ENCODE measurements around the gene ATXN7L2. TPM values are rescaled to one million over a fixed set of nuclear protein-coding genes. Genes with fewer than 3 reads are reported as not detected.

ATXN7L2 gene
- polyA plus RNA-seq, 3 donors from 2014 or later = 0.94 to 8.9 (median 4.1) TPM

DNA sequence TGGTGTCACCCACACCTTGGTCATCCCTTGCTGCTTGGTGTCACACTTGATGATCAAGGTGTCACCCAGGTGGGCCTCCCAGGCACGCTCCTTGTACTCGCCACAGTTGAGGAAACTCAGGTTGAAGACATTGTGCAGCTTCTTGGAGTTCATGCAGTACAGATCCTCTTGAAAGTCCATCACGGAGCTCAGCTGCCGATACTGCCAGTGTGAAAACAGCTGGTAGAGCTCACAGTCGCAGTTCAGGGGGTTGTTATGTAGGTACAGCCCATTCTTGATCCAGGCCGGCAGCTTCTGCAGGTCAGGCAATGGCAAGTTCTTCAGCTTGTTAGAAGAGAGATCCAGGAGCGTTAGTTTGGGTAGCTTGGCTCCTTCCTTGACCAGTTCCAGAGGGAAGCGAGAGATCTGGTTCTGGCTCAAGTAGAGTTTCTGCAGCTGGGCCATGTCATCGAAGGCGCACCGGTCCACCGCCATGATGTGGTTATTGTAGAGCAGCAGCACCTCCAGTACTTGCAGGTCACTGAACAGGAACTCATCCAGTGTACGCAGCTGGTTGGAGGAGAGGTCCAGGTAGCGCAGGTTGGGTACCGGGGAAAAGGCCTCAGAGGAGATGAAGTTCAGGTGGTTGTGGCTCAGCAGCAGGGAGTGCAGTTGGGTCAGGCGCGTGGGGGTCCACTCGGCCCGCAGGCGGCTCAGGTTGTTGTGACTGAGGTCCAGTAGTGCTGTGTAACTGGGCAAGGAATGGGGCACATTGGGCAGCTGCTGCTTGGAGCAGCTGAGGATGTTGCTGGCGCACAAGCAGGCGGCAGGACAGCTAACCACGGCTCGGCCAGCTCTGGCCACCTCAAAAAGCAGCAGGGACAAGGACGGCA is 24.5 kb downstream of the ATXN7L2 start:
- peaks cover 0 to 5% (median 0%) of the 10 kb centered on the region in 3 donors for H3K36me3 Mint-ChIP-seq
- no peak for DNase-seq
- H3K27ac Mint-ChIP-seq = peak overlapping the region in 5 of 6 donors; percentile 40 to 62 (median 48)
- H3K4me1 Mint-ChIP-seq = peaks cover 49 to 59% of the 10 kb centered on the region in 2 donors
- no peaks in the 10 kb centered on the region for H3K9me3 Mint-ChIP-seq
- peak overlapping the region; percentile 82 to 92 (median 86) for H3K4me3 Mint-ChIP-seq
- H3K27me3 Mint-ChIP-seq (ENCODE audit: low read depth in 3 of 3) = peaks cover 0 to 9% (median 6%) of the 10 kb centered on the region in 3 donors

DNA sequence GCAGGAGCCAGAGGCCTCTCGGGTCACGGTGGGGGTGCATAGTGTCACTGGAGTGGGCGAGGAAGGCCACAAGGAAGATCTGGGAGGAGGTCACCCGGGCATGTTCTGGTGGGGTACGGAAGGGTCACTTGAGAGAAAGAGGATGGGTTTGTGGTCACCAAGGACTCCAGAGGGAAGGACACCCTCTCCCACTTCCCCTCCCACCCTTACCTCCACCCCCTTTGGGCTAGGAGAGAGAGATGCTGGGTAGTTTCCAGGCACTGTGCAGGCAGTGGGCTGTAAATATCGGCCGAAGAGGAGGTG is 25.1 kb downstream of the ATXN7L2 start:
- DNase-seq = no peak
- Mint-ChIP-seq H3K27ac (peak overlapping the region in 4 of 6 donors; percentile 40 to 62 (median 48)), H3K9me3 (no peaks in the 10 kb centered on the region), H3K27me3 (ENCODE audit: low read depth in 3 of 3) (peaks cover 0 to 9% (median 6%) of the 10 kb centered on the region in 3 donors), H3K4me1 (peaks cover 46 to 55% of the 10 kb centered on the region in 2 donors), H3K36me3 (peaks cover 0 to 5% (median 0%) of the 10 kb centered on the region in 3 donors), H3K4me3 (peak overlapping the region; percentile 82 to 92 (median 86))

DNA sequence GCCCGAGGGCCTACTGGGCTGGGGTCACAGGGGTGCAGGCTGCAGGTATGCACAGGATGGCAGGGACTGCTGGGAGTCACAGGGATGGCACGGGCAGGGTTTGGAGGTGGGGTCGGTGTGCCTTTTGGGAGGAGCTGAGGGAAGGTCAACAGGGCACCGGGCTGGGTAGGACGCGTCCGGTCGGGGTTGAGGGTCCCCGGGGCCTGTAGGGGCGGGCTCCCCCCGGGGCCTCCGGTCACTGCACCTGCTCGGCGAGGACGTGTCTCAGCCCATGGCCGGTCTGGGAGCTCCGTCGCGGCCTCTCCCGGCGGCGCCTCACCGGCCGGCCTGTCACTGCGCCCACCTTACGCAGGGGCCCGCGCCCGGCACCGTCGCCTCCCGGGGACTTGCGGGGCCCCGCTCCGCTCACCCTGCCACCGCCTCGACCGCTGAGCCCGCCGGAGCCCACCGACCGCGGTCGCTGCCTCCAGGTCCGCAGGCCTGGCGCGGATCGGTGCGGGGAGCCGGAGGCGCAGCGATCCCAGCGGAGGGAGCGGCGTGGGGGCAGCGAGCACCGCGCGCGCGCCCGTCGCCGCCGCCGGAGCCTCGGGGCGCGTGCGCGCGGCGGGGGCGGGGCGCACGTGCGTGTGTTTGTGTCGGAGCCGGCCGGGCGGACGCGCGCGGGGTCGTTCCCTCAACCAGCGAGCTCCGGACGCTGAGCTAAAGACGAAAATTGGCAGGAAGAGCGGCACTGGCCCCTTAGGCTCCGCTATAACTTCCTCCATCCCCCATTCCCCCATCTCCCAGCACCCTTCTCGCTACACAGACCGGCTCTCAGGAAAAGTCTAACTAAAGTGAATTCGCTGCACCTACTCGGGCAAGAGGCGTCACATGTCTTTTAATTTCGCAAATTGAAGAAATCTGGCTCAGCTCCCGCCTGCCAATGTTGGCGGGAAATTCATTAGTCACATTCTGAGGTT is 25.8 kb downstream of the ATXN7L2 start, which contains the start of gene AMIGO1:
Gene AMIGO1, minus strand, starts transcription at position 552 of the 959 bp plus-strand sequence. CDS start 815 bp downstream, outside the sequence.
- no peaks in the 10 kb centered on the region for H3K9me3 Mint-ChIP-seq
- peak within 1 kb of the TSS in 5 of 6 donors; percentile 40 to 93 (median 79) for H3K27ac Mint-ChIP-seq
- peaks cover 0 to 9% (median 6%) of the 10 kb centered on the region in 3 donors for H3K27me3 Mint-ChIP-seq (ENCODE audit: low read depth in 3 of 3)
- H3K36me3 Mint-ChIP-seq = peaks cover 0 to 5% (median 0%) of the 10 kb centered on the region in 3 donors
- peak within 1 kb of the TSS; percentile 90 to 95 (median 95) for H3K4me3 Mint-ChIP-seq
- peaks cover 41 to 49% of the 10 kb centered on the region in 2 donors for H3K4me1 Mint-ChIP-seq
- DNase-seq = peak; percentile 65 to 69 (median 69)

DNA sequence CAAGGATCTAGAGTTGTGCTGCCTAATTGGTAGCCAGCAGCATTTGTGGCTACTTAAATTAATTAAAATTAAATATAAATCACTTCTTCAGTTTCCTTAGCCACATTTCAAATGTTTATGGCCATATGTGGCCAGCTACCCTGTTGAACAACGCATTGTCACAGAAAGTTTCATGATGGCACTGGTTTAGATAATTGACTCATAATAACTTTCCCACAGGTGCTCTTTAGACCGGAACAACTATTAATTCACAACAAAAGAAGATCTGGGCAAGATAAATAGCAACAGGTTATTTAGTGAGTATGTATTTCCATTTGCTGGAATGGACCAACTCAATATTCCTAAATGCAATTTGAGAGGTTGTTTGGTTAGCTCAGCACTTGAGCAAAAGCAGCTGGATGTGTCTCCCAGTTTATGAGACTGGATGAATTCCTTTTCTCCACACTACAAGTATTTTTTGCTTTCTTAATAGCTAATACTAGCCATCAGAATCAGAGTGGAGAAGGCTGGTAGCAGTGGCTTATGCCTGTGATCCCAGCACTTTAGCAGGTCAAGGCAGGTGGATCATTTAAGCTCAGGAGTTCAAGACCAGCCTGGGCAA is 29.5 kb downstream of the ATXN7L2 start:
- H3K36me3 Mint-ChIP-seq = no peaks in the 10 kb centered on the region
- no peak overlapping the region for H3K4me3 Mint-ChIP-seq
- no peak overlapping the region for H3K27ac Mint-ChIP-seq
- H3K27me3 Mint-ChIP-seq (ENCODE audit: low read depth in 3 of 3) = peaks cover 1 to 10% (median 6%) of the 10 kb centered on the region in 3 donors
- no peak for DNase-seq
- H3K9me3 Mint-ChIP-seq = no peaks in the 10 kb centered on the region
- H3K4me1 Mint-ChIP-seq = peaks cover 18 to 21% of the 10 kb centered on the region in 2 donors

DNA sequence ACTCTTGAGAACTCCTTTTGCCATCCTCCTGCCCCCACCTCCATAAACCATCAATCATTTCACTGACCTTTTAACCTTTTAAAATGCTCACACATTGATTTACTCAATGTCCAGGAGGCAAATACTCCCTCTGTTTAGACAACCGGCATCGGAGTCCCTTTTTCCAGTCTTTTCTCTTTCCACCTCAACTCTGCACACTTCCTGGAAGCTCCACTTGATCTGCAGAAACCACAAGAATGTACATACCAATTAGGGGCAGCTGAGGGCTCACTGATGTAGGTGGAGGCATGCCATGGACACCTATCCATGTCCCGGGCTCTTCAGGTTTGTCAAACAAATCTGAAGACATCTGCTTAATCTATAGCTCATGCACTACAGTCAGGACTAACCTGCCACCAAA is 31.1 kb downstream of the ATXN7L2 start:
- Mint-ChIP-seq H3K36me3 (no peaks in the 10 kb centered on the region), H3K9me3 (no peaks in the 10 kb centered on the region), H3K27ac (no peak overlapping the region), H3K4me1 (peaks cover 7 to 8% of the 10 kb centered on the region in 2 donors), H3K27me3 (ENCODE audit: low read depth in 3 of 3) (peaks cover 1 to 7% (median 3%) of the 10 kb centered on the region in 3 donors), H3K4me3 (no peak overlapping the region)
- no peak for DNase-seq

DNA sequence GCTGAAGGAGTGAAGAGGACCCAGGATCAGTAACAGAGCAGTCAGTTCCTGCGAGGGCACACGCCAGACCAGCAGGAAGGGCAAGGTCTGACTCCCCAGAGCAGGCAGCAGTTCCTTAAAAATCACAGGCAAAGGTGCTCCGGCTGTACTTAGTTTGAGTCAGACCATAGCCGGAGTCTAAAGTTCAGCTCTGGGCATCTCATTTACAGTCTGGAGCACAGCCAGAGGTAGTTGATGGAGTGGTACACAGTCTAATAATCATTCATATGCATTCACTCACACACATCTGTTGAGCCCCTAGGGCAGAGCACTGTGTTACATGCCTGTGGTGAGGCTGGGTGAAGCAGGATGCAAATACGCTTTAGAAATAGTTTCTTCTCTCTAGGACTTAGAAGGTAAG is 33.2 kb downstream of the ATXN7L2 start:
- Mint-ChIP-seq H3K4me3 (no peak overlapping the region), H3K27me3 (ENCODE audit: low read depth in 3 of 3) (peaks cover 1 to 3% (median 2%) of the 10 kb centered on the region in 3 donors), H3K27ac (no peak overlapping the region), H3K36me3 (no peaks in the 10 kb centered on the region), H3K9me3 (no peaks in the 10 kb centered on the region), H3K4me1 (no peaks in the 10 kb centered on the region)
- DNase-seq = no peak

DNA sequence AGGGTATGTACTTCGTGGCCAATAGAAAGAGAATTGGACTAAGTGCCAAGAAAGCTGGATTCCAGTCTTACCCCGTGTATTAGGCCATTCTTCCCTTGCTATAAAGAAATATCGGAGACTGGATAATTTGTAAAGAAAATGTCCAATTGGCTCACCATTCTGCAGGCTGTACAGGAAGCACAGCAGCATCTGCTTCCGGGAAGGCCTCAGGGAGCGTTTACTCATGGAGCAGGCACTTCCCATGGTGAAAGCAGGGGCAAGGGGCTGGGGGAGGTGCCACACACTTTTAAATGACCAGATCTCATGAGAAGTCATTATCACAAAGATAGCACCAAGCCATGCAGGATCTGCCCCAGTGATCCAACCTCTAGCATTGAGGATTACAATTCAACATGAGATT is 33.6 kb downstream of the ATXN7L2 start:
- Mint-ChIP-seq H3K27ac (no peak overlapping the region), H3K9me3 (no peaks in the 10 kb centered on the region), H3K36me3 (no peaks in the 10 kb centered on the region), H3K4me3 (no peak overlapping the region), H3K4me1 (no peaks in the 10 kb centered on the region), H3K27me3 (ENCODE audit: low read depth in 3 of 3) (peaks cover 1 to 5% (median 4%) of the 10 kb centered on the region in 3 donors)
- DNase-seq = no peak

DNA sequence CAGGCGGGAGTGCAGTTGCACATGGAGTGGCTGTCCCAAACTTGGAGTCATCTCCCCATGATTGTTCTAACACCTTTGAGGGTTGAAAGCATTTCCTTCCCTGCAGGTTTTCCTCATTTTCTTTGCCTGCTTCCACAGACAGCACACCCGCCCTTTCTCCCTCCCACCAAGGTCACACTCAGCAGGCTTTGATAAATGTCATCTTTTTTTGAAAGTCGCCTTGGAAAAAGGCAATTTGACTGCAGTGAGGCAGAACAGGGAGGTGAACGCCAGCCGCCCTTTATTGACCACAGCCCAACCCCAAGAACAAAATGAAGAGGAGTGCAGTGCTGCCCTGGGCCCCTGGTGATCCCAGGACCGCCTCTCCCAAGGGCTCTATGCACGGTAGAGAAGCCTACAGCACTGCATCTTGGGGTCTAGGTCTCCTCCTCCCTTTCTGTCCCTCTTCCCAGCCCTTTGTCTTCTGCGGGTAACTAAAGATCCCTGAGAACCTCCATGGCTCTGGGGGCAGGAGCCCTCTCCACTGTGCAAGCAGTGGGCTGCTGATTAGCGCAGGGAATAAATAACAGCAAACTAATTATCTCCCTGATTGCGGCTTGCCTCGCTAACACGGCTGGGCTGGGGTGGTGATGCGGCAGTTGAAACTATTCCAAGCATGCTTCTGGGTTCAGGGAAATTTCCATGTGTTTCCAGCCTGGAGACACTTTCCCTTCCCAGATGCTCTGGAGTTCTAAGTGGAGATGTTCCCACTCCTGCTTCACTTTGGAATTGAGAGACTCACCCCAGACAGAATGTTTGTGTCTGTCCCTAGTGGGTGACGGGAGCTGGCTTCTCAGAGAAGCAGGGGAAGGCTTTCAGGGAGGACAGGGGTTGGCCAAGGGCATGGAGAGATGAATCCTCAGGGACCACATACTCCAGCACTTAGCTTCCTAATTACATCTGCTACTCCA is 37.6 kb downstream of the ATXN7L2 start:
- no peaks in the 10 kb centered on the region for H3K9me3 Mint-ChIP-seq
- H3K4me1 Mint-ChIP-seq = no peaks in the 10 kb centered on the region
- H3K27me3 Mint-ChIP-seq (ENCODE audit: low read depth in 3 of 3) = peaks cover 1 to 4% (median 4%) of the 10 kb centered on the region in 3 donors
- DNase-seq = no peak
- H3K27ac Mint-ChIP-seq = no peak overlapping the region
- H3K4me3 Mint-ChIP-seq = no peak overlapping the region
- H3K36me3 Mint-ChIP-seq = no peaks in the 10 kb centered on the region

DNA sequence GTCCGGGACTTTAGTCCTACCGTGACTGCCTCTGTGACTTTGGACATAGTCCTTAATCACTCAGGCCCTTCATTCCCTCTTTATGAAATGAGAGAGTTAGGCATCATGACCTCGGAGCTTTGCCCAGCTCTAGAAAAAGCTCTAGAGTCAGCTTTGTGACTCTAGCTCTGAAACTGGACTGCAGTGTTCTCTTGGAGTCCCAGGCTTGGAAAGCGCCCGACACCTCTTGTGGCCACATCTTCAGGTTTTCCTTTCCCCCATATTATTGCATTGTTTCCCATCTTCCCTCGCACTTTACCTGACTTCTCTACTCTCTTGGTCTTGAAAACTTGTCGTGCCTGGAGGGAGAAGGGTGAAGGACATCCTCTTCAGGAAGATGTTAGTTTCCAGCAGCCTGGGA is 38.3 kb downstream of the ATXN7L2 start:
- H3K36me3 Mint-ChIP-seq = no peaks in the 10 kb centered on the region

DNA sequence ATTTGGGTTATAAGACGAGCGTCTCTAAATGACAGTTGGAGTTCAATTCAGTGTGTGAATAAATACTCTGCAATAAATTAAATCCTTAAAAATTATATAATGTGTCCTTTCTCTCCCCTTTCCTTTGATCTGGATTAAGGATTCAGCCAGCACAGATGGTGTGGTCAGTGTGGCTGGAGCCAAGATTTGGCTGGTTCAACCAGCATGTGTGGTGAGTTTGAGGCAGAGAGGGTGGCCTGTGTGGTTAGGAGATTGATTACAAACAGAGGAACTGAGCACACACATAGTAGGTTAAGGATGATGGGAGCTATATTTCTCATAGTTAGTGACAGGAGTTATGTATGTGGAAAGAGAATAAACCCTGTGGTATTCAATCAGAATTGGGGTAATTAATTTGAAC is 40.0 kb downstream of the ATXN7L2 start:
- no peaks in the 10 kb centered on the region for H3K9me3 Mint-ChIP-seq
- H3K27ac Mint-ChIP-seq = no peak overlapping the region
- no peaks in the 10 kb centered on the region for H3K4me1 Mint-ChIP-seq
- H3K4me3 Mint-ChIP-seq = no peak overlapping the region
- peaks cover 3 to 7% (median 4%) of the 10 kb centered on the region in 3 donors for H3K27me3 Mint-ChIP-seq (ENCODE audit: low read depth in 3 of 3)
- no peaks in the 10 kb centered on the region for H3K36me3 Mint-ChIP-seq
- DNase-seq = no peak

More for the DNA sequence above, 38.3 kb downstream of the ATXN7L2 start:
- Mint-ChIP-seq H3K27ac (no peak overlapping the region), H3K9me3 (no peaks in the 10 kb centered on the region), H3K27me3 (ENCODE audit: low read depth in 3 of 3) (peaks cover 2 to 4% (median 4%) of the 10 kb centered on the region in 3 donors), H3K4me3 (no peak overlapping the region), H3K4me1 (no peaks in the 10 kb centered on the region)
- no peak for DNase-seq

DNA sequence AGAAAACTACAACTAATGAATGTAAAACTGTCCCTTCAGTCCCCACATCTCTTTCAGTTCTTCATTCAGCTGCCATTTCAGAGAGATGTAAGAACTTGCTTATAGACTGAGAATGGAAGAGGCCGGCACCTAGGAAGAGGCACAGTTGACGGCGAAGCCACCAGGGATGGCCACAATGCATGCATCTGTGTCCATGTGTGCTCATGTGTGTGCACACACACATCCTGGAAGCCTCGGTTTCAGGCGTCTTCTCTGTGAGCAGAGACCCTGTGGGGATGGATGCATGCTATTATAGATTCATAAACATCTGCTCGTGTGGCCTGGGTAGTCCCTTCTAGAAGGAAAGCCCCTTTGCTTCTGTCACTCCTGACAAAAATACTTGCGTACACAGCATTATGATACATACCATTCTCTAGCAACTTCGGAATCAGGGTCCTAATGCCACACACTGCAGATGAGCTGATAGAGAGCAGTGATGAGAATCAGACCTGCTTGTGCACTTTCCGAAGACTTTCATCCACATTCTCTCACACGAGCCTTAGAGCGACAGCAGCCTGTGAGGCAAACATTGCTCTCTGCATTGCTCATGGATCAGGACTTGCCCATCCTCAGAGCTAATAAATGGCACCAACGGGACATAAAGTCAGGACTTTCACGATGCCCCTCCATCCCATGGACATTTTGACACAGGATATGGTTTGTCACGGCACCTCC is 43.5 kb downstream of the ATXN7L2 start:
- Mint-ChIP-seq H3K4me1 (peaks cover 2 to 4% of the 10 kb centered on the region in 2 donors), H3K36me3 (no peaks in the 10 kb centered on the region), H3K4me3 (no peak overlapping the region), H3K27ac (no peak overlapping the region), H3K27me3 (ENCODE audit: low read depth in 3 of 3) (peaks cover 2 to 4% (median 3%) of the 10 kb centered on the region in 3 donors), H3K9me3 (no peaks in the 10 kb centered on the region)
- no peak for DNase-seq
